Skin epidermis (tissue), 12 donors: ENCODE data around the gene HP1BP3.

Experiments used
- H3K27ac ChIP-seq, 21 experiments: fragments of 200-600 bp; sonication (generic) in 11 of 21; one replicate each; pipeline ENCODE4 v1.5.0; 2020; ENCODE audit warnings: mild to moderate bottlenecking in 3 of 21, inconsistent platforms in 2 of 21, moderate library complexity in 2 of 21
- H3K4me3 ChIP-seq, 7 experiments: fragments of 200-600 bp; sonication (generic) in 2 of 7; one replicate each; pipeline ENCODE4 v1.5.0; 2020; ENCODE audit warnings: inconsistent platforms in 2 of 7, mild to moderate bottlenecking in 2 of 7, moderate library complexity in 1 of 7

HP1BP3 gene

DNA sequence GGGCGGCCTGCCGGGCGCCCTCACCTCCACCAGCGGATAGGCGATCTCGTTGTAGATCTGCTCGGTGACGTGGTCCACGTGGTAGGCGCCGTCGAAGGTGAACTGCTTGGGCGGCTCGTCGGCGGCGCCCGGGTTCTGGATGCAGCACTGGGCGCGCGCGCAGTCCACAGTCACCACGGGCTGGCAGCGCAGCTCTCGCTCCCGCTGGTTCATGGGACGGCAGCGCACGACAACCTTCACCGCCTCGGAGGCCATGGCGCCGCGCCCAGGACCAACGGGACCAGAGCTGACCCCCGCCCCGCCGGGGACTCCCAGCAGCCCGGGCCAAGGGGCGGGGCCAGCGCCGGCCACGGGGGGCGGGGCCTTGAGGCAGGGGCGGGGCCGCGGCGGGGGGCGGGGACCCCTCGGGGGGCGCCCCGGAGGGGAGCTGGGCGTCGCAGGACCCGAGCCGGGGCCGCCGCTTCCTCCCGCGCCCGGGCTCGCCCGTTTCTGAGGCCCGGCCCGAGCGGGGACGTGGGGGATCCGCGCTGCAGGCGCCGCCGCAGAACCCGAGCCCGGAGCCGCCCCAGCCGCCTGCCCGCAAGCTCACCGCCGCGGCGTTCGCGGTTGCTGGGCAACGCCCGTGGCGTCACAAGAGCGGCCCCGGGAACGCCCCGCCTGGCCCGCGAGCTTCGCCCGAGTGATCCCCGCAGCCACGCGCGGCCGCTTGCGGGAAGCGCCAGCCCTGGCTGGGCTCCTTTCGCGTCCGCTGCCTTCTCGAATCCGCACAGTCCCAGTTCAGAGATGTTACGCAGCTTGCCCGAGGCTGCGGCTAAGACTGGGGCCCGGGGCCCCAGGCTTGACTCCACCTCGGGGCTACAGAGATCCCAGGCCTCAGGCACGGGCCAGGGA lies 69.4 kb downstream of the HP1BP3 start, which contains the start of gene KIF17:
Gene KIF17, minus strand, starts transcription at position 556 of the 891 bp plus-strand sequence. Its CDS starts 301 bp downstream, at position 255.
- peak within 1 kb of the TSS; percentile 16 to 40 (median 27) for H3K4me3 ChIP-seq

DNA sequence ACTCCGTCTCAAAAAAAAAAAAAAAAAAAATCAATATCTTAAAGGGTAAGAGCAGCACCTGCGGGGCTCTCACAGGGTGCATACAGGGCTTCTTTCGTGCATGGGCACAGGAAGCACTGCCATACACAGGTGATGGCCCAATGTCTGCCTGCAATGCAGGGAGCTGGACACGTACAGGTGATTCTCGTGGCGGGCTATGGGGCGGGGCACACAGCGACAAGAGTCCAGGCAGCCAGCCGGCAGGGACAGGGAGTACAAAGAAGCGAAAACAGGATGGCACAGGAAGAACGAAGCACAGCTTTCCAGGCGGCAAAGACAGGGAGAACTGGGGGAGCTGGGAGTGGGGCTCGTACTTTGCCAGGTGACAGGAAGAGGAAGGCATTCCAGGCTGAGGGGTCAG lies 70.9 kb downstream of the HP1BP3 start:
- no peak overlapping the region for H3K4me3 ChIP-seq
- H3K27ac ChIP-seq = no peak overlapping the region

More for the DNA sequence above, 69.4 kb downstream of the HP1BP3 start, which contains the start of gene KIF17:
- H3K27ac ChIP-seq = peak within 1 kb of the TSS in 3 of 21 experiments; percentile 39 to 41 (median 39)

DNA sequence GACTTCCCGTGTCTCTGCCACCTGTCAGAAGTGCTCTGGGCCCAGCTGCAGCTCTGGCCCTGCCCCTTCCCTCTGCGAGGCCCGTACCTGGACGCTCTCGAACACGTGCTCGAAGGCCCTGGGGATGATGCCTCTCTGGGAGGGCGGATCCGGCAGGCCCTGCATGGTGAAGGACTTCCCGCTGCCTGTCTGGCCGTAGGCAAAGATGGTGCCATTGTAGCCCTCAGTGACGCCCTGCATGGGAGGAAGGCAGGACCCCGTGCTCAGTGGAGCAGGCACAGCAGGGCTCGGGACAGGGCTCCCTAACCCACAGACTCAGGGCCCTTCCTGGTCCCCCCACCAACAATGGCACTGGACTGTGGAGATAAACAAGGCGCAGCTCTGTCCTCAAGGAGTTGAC lies 71.7 kb downstream of the HP1BP3 start:
- no peak overlapping the region for H3K27ac ChIP-seq
- H3K4me3 ChIP-seq = no peak overlapping the region

GRCh38 chr1:20713440-20713839 lies 73.7 kb downstream of the HP1BP3 start:
- H3K4me3 ChIP-seq = no peak overlapping the region
- no peak overlapping the region for H3K27ac ChIP-seq

- Histone ChIP-seq H3K4me3 (no peak overlapping the region), H3K27ac (no peak overlapping the region)
Measured at GRCh38 chr1:20712215-20712577, 74.9 kb downstream of the HP1BP3 start.

DNA sequence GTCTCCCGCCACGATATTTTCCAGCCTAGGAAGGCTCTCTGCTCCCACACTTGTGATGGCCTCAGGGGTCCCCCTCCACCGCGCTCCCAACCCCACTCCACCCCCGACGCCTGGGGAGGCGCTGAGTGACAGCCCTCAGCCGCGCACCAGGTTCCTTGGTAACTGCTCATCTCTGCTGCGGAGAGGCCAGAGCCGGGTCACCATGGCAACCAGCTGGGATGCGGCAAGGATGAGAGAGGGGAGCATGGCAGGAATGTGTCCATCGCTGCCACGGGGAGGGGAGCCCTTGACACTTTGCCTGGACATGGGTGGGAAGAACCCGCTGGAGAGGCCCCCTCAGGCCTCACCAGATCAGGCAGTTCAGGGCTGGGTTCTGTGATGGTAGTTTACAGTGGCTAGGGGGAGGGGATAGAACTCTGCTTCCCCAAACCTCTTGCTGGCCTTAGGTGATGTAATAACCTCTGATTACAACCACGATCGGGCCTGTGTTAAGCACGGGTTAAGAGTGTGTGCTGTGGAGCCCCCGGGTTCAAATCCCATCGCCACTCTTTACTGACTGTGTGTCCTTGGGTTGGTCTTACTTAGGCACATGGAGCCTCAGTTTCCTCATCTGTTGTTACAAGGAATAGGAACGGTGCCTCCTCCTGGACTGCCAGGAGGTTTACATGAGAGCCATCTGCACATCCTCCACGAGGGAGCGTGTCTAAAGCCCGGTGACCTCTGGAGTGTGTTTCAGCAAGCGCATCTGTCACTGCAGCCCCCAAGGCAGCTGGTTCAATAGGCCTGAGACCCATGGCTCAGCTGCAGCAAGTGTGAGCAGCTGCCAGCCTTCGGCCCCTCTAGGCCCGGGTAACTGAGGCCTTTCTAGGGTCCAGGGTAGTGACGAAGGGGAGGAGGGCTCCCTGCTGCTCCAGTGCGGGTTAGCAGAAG lies 75.6 kb downstream of the HP1BP3 start:
- no peak overlapping the region for H3K4me3 ChIP-seq
- no peak overlapping the region for H3K27ac ChIP-seq

DNA sequence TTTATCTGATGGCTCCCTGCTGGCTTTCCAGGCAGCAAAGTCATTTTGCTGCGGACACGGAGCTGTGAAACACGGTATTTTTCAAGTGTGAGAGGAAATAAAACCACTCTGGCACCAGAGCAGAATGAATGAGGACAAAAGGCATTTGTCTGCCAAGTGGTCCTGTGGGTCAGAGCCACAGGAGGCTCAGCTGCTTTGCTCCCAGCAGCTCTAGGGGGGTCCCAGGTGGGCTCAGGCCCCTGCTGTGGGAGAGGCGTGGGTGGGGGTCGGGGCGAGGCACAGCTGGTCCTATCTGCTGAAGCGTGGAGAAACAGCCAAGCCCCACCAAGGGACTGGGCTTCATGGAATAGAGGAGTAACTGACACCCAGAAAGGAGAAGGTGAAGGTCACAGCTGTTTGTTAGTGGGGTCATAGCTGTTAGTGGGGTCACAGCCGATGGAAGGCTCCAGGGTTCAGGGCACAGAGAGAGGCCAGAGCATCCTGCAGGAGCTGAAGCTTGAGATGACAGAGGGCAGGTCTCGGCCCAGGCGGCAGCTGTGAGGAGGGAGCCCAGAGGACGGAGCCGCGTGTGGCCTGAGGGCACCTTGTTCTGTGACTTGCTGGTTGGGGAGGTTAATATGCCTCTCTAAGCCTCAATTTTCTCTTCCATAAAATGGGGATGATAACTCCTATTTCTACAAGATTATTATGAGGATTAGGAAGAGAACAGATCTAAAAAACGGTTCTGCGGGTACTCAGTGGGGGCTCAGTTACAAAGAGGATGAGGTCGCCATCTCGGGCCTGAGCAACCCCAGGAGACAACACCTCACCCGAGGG lies 76.4 kb downstream of the HP1BP3 start:
- Histone ChIP-seq H3K27ac (no peak overlapping the region), H3K4me3 (no peak overlapping the region)

GRCh38 chr1:20709868-20710267 lies 77.2 kb downstream of the HP1BP3 start:
- H3K4me3 ChIP-seq = no peak overlapping the region
- H3K27ac ChIP-seq = no peak overlapping the region

DNA sequence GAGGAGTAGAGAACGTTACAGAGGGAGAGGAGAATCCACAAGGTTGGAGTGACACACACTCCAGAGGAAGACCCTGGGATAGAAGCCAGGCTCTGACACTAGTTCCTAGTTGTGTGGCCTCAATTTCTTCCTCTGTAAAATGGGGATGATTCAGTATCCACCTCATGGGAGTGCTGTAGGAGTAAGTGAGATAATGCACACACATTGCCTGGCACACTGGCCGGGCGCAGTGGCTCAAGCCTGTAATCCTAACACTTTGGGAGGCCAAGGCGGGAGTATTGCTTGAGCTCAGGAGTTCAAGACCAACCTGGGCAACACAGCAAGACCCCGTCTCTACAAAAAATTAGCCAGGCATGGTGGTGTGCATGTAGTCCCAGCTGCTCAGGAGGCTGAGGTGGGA lies 78.2 kb downstream of the HP1BP3 start:
- Histone ChIP-seq H3K4me3 (no peak overlapping the region), H3K27ac (no peak overlapping the region)

DNA sequence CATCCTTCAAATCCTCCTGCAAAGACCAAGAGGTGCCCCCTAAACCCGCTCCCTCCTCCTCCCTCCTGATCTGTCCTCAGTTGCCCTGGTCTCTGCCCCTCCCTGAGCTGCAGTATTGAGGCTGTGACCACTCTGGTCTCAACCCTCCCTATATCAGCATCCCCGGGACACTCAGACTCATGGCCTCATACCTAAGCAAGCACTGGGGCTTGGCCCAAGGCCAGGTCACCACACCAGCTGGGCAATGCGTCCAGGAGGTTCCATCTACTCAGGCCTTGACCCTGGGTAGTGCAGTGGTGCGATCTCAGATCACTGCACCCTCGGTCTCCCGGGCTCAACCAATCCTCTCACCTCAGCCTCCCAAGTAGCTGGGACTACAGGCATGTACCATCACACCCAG lies 79.0 kb downstream of the HP1BP3 start:
- no peak overlapping the region for H3K27ac ChIP-seq

GRCh38 chr1:20706841-20707240 lies 80.3 kb downstream of the HP1BP3 start:
- no peak overlapping the region for H3K4me3 ChIP-seq

More for the DNA sequence above, 79.0 kb downstream of the HP1BP3 start:
- H3K4me3 ChIP-seq = no peak overlapping the region

DNA sequence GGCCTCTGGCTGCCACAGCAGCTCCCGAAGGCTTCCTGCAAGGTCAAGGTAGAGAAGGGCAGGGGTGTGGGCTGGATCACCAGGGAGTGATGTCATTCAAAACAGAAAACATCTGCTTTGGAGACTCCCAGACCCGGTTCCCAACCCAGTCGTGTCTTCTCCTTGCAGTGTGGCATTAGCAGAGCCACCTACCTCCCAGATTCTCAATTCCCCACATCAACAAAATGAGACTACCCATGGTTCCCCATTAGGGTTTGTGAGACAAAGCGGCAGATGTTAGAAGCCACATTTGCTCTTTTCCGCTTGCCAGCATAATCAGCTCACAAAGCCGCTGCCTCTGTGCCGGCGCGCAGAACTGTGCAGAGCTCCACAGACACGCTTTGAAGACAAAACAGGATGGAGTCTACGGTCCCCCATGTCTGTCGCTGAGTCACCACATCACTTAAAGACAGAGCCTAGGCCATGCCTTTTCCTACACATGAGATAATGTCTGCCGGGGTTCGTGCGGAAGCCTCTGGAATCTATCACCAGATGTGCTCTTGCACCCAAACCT lies 81.8 kb downstream of the HP1BP3 start:
- no peak overlapping the region for H3K4me3 ChIP-seq
- no peak overlapping the region for H3K27ac ChIP-seq

More at GRCh38 chr1:20706841-20707240, 80.3 kb downstream of the HP1BP3 start:
- H3K27ac ChIP-seq = no peak overlapping the region

DNA sequence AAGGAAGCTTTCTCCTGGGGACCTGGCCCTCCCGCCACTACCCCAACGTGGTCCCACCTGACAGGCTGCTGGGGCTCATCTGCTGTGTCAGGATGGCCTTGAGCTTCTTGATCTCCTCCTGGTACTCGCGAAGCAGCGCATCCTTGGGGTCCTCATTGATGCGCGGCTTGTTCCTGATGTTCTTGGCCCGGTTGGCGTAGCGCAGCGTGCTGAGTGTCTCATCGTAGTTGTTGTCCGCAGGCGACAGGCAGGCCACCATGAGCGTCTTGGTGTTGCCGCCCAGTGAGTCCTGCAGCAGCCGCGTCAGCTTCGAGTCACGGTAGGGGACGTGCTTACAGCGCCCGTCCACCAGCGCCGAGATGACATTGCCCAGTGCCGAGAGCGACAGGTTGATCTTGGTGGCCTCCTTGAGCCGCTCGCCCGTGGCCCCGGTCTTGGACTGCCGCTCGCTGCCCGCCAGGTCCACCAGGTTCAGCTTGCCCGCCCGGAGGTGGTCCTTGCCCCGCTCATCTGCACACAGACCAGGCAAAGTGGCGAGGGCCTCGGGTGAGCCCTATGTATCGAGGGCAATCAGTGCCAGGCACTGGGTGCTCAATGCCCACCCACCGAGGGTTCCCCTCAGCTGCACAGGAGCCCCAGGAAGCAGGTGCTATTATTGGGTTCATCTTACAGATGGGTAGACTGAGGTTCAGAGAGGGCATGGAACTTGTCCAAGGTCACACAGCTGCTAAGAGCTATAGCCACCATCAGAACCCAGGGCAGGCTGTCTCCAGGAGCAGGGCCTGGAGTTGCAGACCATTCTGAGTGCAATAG lies 82.5 kb downstream of the HP1BP3 start:
- H3K4me3 ChIP-seq = no peak overlapping the region
- no peak overlapping the region for H3K27ac ChIP-seq

DNA sequence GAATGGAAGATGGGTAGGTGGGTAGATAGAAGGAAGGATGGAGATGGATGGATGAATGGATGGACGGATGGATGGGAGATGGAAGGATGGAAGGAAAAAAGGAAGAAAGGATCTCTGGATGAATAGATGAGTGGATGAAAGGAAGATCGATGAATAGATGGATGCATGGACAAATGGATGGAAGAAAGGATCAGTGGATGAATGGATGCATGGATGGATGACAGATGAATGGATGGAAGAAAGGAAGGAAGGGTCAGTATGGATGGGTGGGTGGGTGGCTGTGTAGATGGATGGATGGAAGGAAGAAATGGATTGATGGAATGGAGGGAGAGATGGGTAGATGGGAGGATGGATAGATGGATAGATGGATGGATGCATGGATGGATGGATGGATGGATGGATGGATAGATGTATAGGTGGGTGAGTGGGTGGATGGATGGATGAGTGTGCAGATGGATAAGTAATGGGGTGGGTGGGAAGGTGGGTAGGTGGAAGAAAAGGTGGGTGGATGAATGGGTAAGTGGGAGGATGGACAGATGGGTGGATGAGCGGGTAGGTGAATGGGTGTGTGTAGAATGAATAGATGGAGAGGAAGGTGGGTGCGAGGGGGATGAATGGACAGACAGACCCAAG lies 83.9 kb downstream of the HP1BP3 start:
- no peak overlapping the region for H3K4me3 ChIP-seq
- H3K27ac ChIP-seq = no peak overlapping the region

DNA sequence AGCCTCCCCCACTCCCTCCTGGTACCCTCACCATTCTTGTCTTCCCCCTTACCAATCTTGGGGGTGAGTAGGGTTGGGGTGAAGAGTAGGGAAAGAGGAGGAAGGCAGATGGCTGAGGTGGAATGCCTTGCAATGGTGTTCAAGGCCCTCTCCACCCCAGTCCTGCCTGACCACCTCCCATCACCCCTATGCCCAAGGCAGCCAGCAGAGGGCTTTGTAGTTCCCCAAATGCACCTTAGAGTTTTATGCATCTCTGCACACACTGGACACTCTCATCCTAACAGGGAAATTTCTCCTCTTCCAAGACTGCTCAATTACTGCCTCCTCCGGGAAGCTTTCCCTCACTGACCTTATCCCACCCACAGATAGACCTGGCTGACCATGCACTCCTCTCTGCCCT lies 84.7 kb downstream of the HP1BP3 start:
- Histone ChIP-seq H3K27ac (no peak overlapping the region), H3K4me3 (no peak overlapping the region)

GRCh38 chr1:20701847-20702246 lies 85.3 kb downstream of the HP1BP3 start:
- no peak overlapping the region for H3K27ac ChIP-seq
- H3K4me3 ChIP-seq = no peak overlapping the region

DNA sequence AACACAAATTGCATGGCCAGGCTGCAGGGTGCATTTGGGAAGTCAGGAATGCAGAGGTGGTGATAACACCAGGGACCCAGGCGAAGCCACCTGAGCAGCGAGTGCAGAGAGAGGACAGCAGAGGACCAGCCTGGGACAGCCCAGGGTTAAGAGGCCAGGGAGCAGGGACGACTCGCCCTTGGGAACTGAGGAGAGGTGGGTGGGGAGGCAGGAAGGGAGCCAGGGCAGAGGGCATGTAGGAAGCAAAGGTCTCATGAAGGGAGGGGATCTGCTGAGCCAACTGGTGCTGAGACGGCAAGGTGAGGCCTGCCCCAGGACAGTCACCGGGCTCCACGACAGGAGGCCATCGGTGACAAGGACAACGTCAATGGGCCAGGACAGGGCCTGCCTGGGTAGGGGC lies 85.7 kb downstream of the HP1BP3 start:
- no peak overlapping the region for H3K4me3 ChIP-seq
- no peak overlapping the region for H3K27ac ChIP-seq

GRCh38 chr1:20700636-20701215 lies 86.4 kb downstream of the HP1BP3 start:
- Histone ChIP-seq H3K4me3 (no peak overlapping the region), H3K27ac (no peak overlapping the region)
